ENCODE data around the gene ACTR3C.
"Not testable (repeated sequence)": the region's sequence is repeated elsewhere in the genome, so short reads cannot be mapped to it uniquely, and the experiment has no call there.

ACTR3C gene

GRCh38 chr7:150334108-150334507, 10.8 kb upstream of the ACTR3C start:
- no peak for DNase-seq

DNA sequence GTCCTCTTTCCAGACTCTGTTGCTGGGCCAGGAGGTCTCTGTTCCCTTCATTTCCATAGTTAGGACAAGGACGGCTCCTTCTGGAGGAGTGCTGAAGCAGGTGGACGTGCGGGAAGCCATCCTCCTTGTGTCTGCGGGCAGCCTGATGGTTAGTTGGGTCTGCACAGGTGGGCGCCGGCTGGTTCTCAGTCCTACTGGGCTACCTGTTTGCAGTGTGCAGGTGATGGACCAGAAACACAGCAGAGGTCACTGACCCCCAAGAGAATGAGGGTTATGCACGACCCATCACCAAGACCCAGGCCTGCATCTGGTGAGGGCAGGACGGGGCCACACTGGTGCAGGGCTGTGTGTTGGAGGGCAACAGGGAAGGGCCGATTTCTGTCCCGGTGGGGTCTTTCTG, 10.3 kb upstream of the ACTR3C start:
- no peak for DNase-seq

DNA sequence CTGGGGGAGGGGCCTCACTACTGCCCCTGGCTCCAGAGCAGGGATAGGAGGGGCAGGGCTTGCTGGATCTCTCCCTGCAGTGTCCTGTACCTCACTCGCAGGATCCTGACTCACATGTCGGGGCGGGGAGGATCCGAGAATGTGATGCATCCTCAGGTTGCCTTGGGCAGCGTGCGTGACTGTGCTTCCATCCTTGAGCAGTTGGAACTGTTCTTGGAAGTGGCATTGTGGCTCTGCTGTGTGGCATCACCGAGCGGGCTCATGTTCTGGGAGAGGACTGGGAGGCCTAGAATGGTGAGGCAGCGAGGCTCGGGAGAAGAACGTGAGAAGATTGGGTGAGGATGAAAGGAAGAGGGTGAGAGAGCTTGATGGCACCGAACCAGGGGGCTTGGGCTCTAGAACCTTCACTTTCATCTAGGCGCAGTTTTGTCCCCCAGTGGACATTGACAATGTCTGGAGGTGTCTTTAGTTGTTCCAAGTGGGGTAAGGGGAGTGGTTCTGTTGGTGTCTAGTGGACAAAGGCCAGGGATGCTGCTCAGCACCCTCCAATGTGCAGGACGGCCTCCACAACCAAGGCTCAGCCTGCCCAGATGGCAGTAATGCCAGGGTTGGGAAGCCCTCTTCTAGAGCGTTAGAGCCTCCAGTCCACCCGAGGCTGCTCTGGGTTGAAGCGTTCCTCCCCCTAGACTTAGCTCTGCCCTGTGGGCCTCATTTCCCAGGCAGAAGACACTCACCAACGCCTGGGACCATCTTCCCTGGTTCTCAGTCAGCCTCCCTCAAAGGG, 9.7 kb upstream of the ACTR3C start:
- DNase-seq = no peak

GRCh38 chr7:150330211-150330885, 7.0 kb upstream of the ACTR3C start:
- no peak for DNase-seq

DNA sequence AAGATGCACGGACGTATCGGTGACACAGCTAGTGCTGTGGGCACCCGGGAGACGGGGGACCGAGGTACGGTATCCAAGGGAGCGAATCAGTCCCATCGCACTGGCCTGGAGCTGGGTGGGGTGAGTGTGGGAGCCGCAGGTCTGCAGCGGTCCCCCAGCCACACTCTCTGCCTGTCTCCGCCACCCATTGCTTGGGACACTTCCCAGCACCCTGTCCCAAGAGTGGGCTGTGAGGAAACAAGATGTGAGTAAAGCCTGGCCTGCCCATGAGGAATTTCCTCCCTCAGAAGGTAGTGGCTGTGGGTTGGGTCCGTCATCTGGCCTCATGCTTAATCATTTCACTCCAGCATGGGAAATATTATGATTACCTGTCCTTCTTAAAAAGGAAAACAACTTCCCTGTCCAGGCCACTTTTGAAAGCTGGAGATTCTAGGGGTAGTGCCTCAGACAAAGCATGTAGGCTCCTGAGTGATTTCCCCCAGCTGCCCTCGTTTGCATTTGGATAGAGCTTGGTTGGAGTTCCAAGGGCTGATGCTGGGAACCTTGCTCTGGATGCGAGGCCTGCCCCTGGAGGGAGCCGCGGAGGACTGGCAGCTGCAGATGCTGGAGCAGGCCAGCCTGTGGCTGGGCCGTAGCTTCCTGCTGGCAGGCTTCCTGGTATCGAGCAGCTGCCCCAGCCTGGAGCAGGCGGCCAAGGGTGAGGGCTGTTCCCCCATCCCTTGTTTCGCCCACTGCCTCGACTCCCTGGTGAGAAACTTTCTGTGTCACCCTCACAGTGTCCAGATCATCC, 6.2 kb upstream of the ACTR3C start:
- DNase-seq = no peak

- DNase-seq = no peak
These were observed 4.0 kb upstream of the ACTR3C start for GRCh38 chr7:150327308-150327707.

- no peak for DNase-seq
These were observed 3.4 kb upstream of the ACTR3C start for GRCh38 chr7:150326657-150327268.

GRCh38 chr7:150325901-150326300, 2.6 kb upstream of the ACTR3C start:
- DNase-seq = no peak

GRCh38 chr7:150325110-150325611, 1.8 kb upstream of the ACTR3C start:
- no peak for DNase-seq

- no peak for DNase-seq
These were observed 1.1 kb upstream of the ACTR3C start for GRCh38 chr7:150324373-150324961.

DNA sequence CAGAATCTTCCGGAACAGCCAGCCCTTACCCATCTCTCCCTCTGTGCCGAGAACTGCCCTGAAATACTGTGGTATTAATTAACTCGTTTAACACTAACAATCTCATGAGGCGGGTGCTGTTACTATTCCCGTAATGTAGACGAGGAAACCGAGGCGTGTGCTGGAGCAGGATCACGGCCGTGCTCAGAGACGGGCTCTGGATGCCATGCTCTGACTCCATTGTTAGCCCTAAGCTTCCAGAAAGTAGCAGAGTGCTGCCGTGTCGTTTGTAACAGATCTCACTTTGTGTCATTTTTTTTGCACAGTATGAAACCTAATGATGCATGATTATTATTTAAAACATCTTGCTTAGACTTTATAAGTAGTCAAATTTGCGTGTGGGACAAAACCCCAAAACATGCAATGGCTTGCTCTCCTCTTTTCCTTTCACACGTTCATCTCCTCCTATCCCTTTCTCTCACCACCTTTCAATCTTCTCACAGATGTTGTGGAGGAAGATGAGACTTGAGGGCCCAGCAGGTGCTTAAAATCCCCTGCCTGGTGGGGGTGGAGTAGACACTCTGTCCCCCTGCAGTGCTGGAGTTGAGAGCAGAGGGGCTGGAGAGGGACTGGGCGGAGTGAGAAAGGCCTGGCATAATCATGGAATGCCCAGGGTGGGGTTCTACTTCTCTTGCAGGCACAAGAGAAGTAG, 482 bp upstream of the ACTR3C start:
- DNase-seq = no peak

- DNase-seq = no peak
These were observed 1.1 kb downstream of the ACTR3C start for GRCh38 chr7:150322114-150322832.

DNA sequence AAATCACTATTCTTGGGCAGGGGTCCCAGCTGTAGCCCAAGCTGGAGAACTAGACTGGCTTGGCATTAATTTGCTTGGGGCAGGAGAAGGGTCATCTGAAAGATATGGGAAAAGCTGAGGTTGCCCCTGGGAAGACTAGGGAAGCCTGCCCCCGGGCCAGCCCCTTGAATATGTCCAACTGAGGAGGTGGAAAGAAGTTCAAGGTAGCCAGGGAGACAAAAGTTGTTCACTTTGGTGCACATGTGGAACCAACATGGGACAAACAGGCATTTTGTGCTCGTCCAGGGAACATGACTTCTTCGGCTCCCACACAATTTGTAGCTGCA, 1.6 kb downstream of the ACTR3C start:
- no peak for DNase-seq

GRCh38 chr7:150317748-150318444, 5.4 kb downstream of the ACTR3C start:
- DNase-seq = no peak

DNA sequence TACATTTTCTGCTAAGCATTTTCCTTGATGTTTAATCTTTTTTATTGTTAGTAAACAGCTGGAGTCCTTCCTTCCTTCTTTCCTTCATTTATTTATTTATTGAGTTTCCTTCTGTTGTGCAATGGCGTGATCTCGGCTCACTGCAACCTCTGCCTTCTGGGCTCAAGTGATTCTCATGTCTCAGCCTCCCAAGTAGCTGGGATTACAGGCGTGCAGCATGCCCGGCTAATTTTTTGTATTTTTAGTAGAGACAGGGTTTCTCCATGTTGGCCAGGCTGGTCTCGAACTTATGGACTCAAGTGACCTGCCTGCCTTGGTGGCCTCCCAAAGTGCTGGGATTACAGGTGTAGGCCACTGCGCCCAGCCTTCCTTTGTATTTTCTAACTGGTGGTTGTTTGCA, 6.4 kb downstream of the ACTR3C start:
- not testable (repeated sequence) for DNase-seq

GRCh38 chr7:150314639-150315239, 8.6 kb downstream of the ACTR3C start:
- no peak for DNase-seq

- no peak for DNase-seq
These were observed 9.5 kb downstream of the ACTR3C start for GRCh38 chr7:150313870-150314269.

DNA sequence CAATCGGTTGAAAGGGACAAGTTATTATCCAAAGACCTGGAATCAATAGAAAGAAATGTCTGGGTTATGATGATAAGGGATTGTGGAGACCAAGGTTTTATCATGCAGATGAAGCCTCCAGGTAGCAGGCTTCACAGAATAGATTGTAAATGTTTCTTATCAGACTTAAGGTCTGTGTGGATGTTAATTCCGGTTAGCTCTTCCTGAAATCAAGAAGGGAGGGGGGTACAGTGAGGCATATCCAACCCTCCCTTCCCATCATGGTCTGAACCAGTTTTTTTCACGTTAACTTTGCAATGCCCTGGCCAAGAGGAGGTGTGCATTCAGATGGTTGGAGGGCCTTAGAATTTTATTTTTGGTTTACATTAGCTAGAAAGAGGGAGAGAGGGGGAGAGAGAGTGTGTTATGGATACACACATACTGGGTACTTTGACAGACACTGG, 10.0 kb downstream of the ACTR3C start:
- DNase-seq = no peak

DNA sequence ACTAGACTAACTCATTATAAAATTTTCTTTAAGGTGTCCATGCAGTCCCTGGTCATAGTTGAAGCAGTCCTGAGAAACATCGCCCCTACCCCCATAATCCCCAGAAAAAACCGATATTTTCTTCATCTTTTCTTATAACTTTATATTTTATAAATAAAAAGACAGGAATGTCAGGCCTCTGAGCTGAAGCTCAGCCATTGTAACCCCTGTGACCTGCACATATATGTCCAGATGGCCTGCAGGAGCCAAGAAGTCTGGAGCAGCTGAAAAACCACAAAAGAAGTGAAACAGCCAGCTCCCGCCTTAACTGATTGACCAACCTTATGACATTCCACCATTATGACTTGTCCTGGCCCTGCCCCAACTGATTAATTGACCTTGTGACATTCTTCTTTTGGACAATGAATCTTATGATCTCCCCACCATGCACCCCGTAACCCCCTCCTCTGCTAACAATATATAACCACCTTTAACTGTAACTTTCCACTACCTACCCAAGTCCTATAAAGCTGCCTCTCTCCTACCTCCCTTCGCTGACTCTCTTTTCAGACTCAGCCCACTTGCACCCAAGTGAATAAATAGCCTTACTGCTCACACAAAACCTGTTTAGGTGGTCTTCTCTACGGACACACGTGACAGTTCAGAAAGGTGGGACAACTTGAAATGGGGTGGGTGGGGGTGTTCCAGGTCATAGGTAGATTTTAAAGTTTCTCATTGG, 10.5 kb downstream of the ACTR3C start:
- not testable (repeated sequence) for DNase-seq

DNA sequence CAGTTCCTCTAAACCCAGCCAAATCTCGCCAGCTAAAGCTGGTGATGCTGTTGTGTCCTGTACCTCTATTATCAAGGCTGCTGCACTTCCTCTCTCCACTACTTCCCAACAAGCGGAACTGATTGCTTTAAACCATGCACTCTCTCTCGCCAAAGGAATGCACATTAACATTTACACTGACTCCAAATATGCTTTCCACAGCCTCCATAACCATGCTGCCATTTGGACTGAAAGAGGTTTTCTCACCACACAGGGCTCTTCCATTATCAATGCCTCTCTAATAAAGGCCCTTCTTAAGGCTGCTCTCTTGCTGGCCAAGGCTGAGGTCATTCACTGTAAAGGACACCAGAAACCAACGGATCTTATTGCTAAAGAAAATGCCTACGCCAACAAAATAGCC, 11.6 kb downstream of the ACTR3C start:
- no peak for DNase-seq

All from activated CD4-positive, alpha-beta T cell treated with anti-CD3 and anti-CD28 coated beads for 1 hour (primary cell).